ENCODE results near the gene ADAMTS8.

ADAMTS8 gene

DNA sequence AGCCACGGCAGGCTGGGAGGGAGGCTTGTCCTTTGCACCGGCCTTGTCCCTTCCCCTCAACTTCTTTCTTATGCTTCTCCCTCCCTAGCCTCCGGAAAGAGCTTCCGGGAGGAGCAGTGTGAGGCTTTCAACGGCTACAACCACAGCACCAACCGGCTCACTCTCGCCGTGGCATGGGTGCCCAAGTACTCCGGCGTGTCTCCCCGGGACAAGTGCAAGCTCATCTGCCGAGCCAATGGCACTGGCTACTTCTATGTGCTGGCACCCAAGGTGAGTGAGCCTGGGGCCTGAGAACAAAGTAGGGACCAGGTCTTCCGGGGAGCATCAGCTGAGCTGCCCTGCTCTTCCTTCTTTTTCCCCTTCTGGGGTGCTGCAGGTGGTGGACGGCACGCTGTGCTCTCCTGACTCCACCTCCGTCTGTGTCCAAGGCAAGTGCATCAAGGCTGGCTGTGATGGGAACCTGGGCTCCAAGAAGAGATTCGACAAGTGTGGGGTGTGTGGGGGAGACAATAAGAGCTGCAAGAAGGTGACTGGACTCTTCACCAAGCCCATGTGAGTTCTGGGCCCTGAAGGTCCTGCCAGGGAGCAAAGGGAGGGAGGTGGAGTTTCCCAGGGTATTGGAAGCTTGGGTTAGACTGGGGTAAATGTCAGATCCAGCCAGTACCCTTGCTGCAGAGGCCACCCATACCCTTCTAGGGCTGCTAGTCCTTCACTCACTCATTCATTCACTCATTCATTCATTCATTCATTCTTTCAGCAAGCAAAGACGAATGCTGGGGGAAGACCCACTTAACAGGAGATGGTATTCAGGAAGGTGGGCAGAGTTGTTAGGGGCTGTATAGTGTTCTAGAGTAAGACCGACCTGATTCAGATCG, 42.7 kb upstream of the ADAMTS8 start:
- Mint-ChIP-seq H3K27ac (no peak overlapping the region), H3K36me3 (ENCODE audit: insufficient read depth) (no peaks in the 10 kb centered on the region), H3K27me3 (no peaks in the 10 kb centered on the region), H3K4me1 (ENCODE audit: low read depth in 2 of 2) (no peaks in the 10 kb centered on the region), H3K4me3 (no peak overlapping the region), H3K9me3 (no peaks in the 10 kb centered on the region)
- ATAC-seq (replicated peaks) (no peak), DNase-seq (no peak)

DNA sequence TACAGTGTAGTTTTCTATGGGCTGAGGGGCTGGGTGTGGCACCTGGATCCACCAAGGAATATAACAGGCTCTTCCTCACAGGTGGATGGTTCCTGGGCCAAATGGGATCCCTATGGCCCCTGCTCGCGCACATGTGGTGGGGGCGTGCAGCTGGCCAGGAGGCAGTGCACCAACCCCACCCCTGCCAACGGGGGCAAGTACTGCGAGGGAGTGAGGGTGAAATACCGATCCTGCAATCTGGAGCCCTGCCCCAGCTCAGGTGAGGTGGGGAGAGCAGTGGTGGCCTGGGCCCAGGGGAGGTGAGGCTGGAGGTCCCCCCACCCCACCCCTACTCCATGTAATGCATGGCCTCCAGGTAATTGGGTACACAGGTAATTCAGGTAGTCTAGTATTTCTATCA, 40.8 kb upstream of the ADAMTS8 start:
- DNase-seq (no peak), ATAC-seq (replicated peaks) (no peak)
- Mint-ChIP-seq H3K4me1 (ENCODE audit: low read depth in 2 of 2) (no peaks in the 10 kb centered on the region), H3K27ac (no peak overlapping the region), H3K9me3 (no peaks in the 10 kb centered on the region), H3K4me3 (no peak overlapping the region), H3K36me3 (ENCODE audit: insufficient read depth) (no peaks in the 10 kb centered on the region), H3K27me3 (no peaks in the 10 kb centered on the region)

DNA sequence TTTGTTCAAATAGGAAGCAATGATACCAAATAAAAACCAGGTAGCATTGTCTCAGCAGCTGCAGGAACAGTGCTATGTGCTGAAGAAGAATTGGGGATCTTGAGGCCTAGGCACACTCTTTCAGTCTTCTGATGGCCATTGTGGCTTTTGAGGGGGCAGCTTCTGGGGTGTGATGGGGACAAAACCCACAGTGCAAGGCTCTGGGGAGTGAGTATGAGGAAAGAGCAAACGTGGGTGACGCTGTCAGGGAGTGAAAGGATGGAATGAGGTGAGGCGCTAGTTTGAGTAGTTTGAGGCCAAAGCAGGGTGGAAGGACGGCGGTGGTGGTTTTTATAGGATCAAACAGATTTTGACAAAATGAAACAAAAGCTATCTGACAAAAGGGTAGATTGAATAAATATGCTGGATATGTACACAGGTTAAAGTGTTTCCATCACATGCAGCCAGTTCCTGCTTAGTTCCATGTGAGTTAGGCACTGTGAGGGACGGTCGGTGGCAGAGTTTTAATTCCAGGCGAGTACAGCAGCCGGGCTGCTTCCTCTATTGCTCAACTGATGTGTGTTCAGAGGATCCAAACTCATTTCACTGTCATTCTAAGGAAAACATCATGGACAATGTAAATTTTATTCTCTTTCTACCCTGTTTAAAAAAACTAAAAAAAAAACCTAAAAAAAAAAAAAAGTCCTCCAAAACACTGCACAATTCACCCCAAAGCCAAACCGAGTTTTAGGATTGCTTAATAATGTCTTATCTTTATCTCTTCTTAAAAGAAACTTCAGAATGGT, 38.9 kb upstream of the ADAMTS8 start:
- Mint-ChIP-seq H3K27ac (no peak overlapping the region), H3K9me3 (no peaks in the 10 kb centered on the region), H3K4me3 (no peak overlapping the region), H3K27me3 (peaks cover under 1 to 2% of the 10 kb centered on the region in 2 donors), H3K36me3 (ENCODE audit: insufficient read depth) (no peaks in the 10 kb centered on the region), H3K4me1 (ENCODE audit: low read depth in 2 of 2) (no peaks in the 10 kb centered on the region)
- ATAC-seq (replicated peaks) (no peak), DNase-seq (no peak)

DNA sequence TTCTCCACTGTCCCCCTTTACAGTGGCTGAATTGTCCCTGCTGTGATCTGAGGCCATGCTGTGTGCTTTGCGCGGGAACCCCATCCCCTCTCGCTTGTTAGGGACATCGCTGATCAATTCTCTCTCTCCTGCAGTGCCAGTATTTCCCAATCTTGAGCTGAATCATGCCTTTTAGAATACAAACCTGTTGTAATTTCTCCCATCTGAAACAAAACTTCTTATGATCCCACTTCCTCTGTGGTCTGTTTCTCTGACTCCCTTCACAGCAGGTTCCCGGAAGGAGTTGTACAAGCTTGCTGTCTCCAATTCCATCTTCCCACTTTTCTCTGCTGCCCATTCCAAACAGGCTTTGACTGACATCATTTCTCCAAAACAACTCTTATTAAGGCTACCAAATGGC, 36.9 kb upstream of the ADAMTS8 start:
- Mint-ChIP-seq H3K36me3 (ENCODE audit: insufficient read depth) (no peaks in the 10 kb centered on the region), H3K4me3 (no peak overlapping the region), H3K27ac (no peak overlapping the region), H3K27me3 (peaks cover 17 to 23% of the 10 kb centered on the region in 2 donors), H3K4me1 (ENCODE audit: low read depth in 2 of 2) (no peaks in the 10 kb centered on the region), H3K9me3 (no peaks in the 10 kb centered on the region)
- no peak for ATAC-seq (replicated peaks)
- DNase-seq: no peak

DNA sequence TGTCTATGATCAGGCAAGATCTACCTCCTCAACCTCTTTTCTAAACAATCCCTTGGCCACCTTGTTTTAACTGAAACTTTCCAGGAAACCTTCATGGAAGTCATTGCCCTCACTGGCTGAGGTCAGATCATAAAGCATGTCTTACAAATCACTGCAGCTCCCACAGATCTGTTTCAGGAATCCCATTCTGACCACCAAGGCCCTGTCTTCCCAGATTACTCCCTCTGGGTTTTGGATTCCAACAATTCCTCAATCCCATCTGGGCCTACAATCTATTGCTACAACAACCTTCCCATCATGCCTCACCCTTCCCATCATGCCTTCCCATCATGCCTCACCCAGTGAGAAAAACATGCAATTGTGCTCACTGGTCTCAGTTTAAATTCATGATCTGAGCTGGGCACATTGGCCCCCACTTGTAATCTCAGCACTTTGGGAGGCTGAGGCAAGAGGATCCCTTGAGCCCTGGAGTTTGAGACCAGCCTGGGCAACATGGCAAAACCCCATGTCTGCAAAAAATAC, 35.9 kb upstream of the ADAMTS8 start:
- Mint-ChIP-seq H3K4me1 (ENCODE audit: low read depth in 2 of 2) (no peaks in the 10 kb centered on the region), H3K36me3 (ENCODE audit: insufficient read depth) (no peaks in the 10 kb centered on the region), H3K27ac (no peak overlapping the region), H3K9me3 (no peaks in the 10 kb centered on the region), H3K27me3 (peaks cover 17 to 32% of the 10 kb centered on the region in 2 donors), H3K4me3 (no peak overlapping the region)
- ATAC-seq (replicated peaks) (no peak), DNase-seq (no peak)

DNA sequence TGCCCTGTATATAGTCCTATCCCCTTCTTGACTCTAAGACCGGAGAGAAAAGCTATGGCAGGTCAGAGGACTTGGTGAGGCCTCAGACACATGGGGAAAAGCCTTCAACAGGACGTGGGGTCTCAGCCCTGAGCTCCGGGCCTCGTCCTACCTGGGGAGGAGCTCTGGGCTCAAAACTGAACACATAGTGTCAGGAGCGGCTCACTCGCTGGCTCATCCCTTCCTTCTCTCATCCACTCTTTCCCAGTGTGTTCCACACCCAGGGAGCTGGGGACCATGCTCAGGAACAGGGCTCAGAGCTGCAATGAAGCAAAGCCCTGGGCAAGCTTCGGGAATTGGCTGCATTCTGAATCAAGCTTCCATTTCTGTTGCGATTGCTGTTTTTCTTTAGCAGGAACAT, 34.5 kb upstream of the ADAMTS8 start:
- Mint-ChIP-seq H3K27ac (no peak overlapping the region), H3K27me3 (peaks cover 21 to 33% of the 10 kb centered on the region in 2 donors), H3K9me3 (no peaks in the 10 kb centered on the region), H3K4me3 (no peak overlapping the region), H3K4me1 (ENCODE audit: low read depth in 2 of 2) (no peaks in the 10 kb centered on the region), H3K36me3 (ENCODE audit: insufficient read depth) (no peaks in the 10 kb centered on the region)
- no peak for ATAC-seq (replicated peaks)
- no peak for DNase-seq

DNA sequence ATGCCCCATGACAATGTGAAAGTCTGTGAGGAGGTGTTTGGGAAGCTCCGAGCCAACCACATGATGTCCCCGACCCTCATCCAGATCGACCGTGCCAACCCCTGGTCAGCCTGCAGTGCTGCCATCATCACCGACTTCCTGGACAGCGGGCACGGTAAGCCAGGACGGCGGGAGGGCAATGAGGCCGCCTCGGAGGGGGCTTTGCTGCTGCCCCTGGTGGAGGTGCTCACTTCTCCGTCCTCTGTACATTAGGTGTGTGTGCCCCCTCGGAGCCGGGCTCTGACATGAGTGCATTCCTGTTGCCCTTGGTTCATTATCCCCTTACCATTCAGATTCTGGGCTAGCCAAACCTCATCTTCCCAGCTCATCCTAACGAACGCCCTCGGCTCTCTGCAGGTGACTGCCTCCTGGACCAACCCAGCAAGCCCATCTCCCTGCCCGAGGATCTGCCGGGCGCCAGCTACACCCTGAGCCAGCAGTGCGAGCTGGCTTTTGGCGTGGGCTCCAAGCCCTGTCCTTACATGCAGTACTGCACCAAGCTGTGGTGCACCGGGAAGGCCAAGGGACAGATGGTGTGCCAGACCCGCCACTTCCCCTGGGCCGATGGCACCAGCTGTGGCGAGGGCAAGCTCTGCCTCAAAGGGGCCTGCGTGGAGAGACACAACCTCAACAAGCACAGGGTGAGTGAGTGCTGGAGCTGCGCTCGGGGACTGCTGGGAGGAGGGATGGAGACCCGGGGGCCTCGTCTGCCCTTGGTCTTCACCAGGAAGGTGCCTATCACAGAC, 33.9 kb upstream of the ADAMTS8 start:
- DNase-seq (no peak), ATAC-seq (replicated peaks) (no peak)
- no peak overlapping the region for H3K4me3 Mint-ChIP-seq
- peaks cover 24 to 37% of the 10 kb centered on the region in 2 donors for H3K27me3 Mint-ChIP-seq
- no peak overlapping the region for H3K27ac Mint-ChIP-seq
- no peaks in the 10 kb centered on the region for H3K36me3 Mint-ChIP-seq (ENCODE audit: insufficient read depth)
- no peaks in the 10 kb centered on the region for H3K9me3 Mint-ChIP-seq
- H3K4me1 Mint-ChIP-seq (ENCODE audit: low read depth in 2 of 2): no peaks in the 10 kb centered on the region

DNA sequence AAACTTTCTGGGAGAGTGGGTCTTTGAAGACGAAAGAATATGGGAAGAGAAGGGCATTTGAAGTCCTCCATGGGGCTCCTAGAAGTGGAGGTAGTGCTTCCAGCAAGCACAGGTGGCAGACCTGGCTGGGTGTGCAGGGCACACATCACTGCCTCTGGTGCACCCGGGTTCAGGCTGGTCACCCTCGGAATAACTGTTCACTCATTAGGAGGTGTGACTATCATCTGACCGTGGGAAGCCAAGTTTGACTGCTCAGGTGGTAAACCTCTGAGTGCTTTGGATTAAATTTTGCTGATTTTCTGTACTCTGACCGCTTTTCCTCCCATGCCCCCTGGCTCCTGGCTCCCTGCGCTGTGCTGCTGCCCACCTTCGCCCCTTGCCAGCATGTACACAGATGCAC, 31.1 kb upstream of the ADAMTS8 start:
- Mint-ChIP-seq H3K9me3 (no peaks in the 10 kb centered on the region), H3K4me3 (no peak overlapping the region), H3K4me1 (ENCODE audit: low read depth in 2 of 2) (no peaks in the 10 kb centered on the region), H3K27me3 (peaks cover 41 to 63% of the 10 kb centered on the region in 2 donors), H3K27ac (no peak overlapping the region), H3K36me3 (ENCODE audit: insufficient read depth) (no peaks in the 10 kb centered on the region)
- DNase-seq (no peak), ATAC-seq (replicated peaks) (no peak)

DNA sequence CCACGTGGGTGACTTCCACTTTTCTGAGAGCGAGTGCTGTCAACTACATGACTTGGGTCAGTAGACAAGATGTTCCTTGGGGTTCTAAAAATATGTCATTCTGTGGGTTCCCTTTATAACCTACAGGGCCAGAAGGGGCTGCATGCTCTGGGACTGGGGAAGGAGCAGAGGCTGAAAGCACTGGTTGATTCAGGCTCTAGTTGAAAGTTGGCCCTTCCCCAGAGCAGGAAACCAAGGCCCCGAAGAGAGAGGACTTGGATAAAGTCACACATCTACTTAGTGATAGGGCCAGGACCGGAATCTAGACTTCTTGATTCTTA, 30.0 kb upstream of the ADAMTS8 start:
- H3K27me3 Mint-ChIP-seq: peaks cover 50 to 72% of the 10 kb centered on the region in 2 donors
- H3K4me1 Mint-ChIP-seq (ENCODE audit: low read depth in 2 of 2): no peaks in the 10 kb centered on the region
- DNase-seq: no peak
- no peaks in the 10 kb centered on the region for H3K36me3 Mint-ChIP-seq (ENCODE audit: insufficient read depth)
- H3K9me3 Mint-ChIP-seq: no peaks in the 10 kb centered on the region
- H3K4me3 Mint-ChIP-seq: no peak overlapping the region
- no peak for ATAC-seq (replicated peaks)
- no peak overlapping the region for H3K27ac Mint-ChIP-seq

DNA sequence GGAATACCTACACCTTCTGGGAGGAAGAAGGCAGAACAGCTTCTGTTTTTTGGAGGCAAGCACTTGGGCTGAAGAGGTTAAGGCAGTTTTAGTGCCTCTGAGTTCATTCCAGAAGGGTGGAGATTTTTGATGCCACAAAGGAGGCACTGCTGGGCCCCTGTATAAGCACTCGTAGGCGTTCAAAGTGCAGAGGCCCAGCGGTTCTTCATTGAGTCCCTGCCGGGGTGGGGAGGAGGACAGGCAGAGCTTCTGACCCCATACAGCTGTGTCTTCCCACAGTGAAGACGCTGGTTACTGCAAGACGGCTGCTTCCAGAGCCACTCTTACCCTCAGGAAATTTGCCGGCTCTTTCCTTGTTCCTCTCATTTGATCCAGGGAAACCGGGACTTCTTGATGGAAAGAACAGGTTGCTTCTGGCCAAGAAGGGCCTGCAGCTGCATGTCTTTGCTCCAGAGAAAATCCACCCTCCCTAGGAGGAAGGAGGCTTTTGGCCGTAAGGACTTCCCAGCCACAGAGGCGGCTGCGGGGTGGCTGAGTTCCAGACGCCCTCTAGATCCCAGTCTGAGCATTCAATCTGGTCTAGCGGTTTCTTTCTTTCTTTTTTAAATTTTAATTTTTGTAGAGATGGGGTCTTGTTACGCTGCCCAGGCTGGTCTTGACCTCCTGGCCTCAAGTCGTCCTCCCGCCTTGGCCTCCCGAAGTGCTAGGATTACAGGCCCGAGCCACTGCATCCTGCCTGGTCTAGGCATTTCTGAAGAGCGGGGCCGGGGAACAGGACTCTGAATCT, 29.4 kb upstream of the ADAMTS8 start:
- Mint-ChIP-seq H3K4me3 (no peak overlapping the region), H3K4me1 (ENCODE audit: low read depth in 2 of 2) (no peaks in the 10 kb centered on the region), H3K27me3 (peaks cover 55 to 72% of the 10 kb centered on the region in 2 donors), H3K36me3 (ENCODE audit: insufficient read depth) (no peaks in the 10 kb centered on the region), H3K27ac (no peak overlapping the region), H3K9me3 (no peaks in the 10 kb centered on the region)
- no peak for ATAC-seq (replicated peaks)
- no peak for DNase-seq

DNA sequence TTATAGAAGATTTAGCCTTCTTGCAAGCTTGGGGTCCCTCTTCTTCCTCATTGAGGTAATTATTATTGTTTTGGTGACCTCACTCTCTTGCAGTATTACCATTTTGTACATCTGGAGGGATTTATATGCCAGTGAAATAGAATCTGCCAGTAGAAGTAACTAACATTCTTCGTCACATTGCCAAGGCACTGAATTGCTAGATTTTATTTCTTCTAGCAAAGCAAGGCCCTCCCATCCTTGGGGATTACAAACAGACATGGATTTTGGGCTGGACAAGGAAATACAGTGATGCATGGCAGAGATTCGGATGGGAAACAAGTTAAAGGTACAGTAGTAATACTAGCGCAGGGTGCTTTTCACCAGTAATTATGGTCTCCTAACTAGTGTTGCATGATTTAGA, 27.9 kb upstream of the ADAMTS8 start:
- Mint-ChIP-seq H3K4me1 (ENCODE audit: low read depth in 2 of 2) (no peaks in the 10 kb centered on the region), H3K36me3 (ENCODE audit: insufficient read depth) (no peaks in the 10 kb centered on the region), H3K9me3 (no peaks in the 10 kb centered on the region), H3K4me3 (no peak overlapping the region), H3K27me3 (peaks cover 50 to 73% of the 10 kb centered on the region in 2 donors), H3K27ac (no peak overlapping the region)
- DNase-seq (no peak), ATAC-seq (replicated peaks) (no peak)

DNA sequence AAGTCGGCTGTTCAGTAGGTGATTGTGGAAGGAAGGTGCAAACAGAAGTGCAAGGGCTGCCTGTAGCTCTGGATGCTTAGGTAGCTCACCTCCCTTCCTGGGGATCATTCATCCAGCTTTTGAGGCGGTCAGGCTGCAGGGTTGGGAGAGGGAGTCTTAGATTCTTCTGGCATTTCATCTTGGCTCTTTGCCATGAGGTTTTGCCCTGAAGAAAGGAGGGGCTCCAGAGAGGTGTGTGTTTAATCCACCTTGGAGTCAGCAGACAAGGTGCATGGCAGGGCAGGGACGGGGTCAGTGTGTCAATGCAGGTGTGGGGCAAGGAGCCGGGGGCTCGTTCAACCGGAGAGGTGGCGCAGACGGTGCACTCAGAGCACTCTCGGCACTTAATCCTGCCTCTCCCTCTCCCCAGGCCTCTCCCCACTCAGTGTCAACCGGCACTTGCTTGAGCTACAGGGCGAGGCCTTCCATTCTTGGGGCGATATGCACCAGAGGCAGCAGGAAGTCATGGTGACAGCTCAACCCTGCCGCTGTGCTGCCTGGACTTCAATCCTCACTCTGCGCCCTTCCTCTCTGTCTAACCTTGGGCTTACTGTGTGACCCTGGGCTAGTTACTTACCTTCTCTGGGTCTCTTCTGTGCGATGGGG, 27.2 kb upstream of the ADAMTS8 start:
- H3K4me1 Mint-ChIP-seq (ENCODE audit: low read depth in 2 of 2): no peaks in the 10 kb centered on the region
- no peak overlapping the region for H3K27ac Mint-ChIP-seq
- peaks cover 46 to 73% of the 10 kb centered on the region in 2 donors for H3K27me3 Mint-ChIP-seq
- ATAC-seq (replicated peaks) (no peak), DNase-seq (no peak)
- no peaks in the 10 kb centered on the region for H3K36me3 Mint-ChIP-seq (ENCODE audit: insufficient read depth)
- no peak overlapping the region for H3K4me3 Mint-ChIP-seq
- H3K9me3 Mint-ChIP-seq: no peaks in the 10 kb centered on the region

Measured in effector memory CD8-positive, alpha-beta T cell (primary cell).